COLO829 (cell line): ENCODE data around the gene SLC7A1.

Experiments
- DNase-seq: peaks from one replicate; pipeline ENCODE4 v3.0.0; 2012; ENCODE audit warnings: low spot score

The SLC7A1 gene

DNA sequence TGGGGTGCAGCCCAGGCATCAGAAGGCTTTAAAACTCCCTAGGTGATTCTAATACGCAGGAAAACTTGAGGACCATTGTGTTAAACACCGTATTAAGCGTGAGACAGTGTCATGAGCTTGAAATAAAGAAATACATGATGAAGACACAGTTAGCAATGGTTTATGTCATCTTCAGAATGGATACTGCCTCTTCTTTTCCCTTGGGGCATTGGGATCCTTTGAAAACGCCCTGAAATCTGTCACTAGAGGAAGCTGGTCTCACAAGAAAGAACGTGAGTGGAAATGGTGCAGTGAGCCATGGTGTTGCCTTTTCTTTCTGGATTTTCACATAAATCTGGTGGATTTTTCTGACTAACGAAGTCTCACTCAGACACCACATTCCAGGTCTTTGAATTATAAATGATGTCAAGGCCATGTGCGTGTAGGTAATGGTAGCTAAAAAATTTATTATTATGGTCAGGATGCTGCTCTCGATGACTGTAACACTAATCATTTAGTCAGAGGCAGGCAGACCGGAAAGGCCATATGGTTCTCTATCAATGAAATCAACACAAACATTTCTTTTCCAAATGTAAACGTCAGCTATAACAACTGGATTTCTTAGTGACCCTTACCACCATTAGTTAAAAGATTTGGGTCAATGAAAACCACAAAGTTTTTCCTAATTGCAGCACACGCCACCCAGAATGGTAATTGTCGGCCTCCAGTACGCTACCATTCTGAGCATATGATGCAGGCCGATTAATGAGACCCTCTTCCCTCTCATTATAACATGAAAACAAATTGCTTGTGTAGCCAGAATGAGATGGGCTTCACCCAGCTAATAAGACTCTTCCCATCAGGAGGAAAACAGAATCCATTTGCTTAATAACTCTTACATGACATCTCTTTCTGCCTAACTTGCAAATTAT lies 105.6 kb downstream of the SLC7A1 start:
- no peak for DNase-seq

DNA sequence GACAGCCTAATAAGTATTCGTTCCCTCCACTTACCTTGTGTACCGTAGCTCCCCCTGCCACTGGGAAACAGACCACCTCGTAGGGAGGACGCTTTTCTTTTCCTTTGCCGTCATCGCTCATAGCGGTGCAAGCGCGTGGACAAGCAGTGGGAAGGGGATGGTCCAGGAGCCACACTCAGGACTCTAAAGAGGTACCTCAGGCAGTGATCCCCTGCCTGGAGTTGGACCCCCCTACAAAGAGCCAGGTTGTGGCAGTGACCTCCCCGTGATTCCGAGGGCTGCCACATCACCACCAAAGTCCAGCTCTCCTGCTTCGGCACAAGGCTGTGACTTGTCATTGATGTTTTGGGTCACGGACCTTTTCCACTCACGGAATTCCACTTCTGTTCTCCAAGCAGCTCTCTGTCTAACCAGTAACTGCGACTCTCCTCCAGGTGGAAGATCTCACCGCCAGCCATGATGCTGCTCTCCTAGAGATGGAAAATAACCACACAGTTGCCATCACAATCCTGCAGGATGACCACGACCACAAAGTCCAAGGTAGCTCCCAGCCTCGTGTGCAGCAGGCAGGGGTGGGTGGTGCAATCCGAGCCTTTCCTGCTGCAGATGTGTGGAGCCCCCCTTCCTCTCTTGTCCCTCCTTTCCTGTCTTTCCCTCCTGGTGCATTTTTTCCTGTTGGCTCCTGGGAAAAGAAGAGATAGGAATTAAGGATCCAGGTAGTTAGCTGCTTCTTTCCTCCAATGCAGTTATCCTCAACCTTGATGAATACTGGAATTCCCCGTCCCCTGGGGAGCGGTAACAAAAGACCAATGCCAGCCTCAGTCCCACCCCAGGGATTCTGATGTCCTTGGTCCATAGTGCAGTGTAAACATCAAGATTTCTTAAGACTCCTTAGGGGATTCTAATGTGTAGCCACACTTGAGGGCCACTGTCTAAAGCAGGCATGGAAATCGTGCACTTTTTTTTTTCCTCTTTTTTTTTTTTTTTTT lies 107.7 kb downstream of the SLC7A1 start:
- DNase-seq, result no peak

- DNase-seq, result no peak
Observed at GRCh38 chr13:29486551-29486950, 108.9 kb downstream of the SLC7A1 start.

GRCh38 chr13:29484796-29485195 lies 110.7 kb downstream of the SLC7A1 start:
- no peak for DNase-seq

GRCh38 chr13:29484236-29484635 lies 111.3 kb downstream of the SLC7A1 start:
- DNase-seq, result no peak

DNA sequence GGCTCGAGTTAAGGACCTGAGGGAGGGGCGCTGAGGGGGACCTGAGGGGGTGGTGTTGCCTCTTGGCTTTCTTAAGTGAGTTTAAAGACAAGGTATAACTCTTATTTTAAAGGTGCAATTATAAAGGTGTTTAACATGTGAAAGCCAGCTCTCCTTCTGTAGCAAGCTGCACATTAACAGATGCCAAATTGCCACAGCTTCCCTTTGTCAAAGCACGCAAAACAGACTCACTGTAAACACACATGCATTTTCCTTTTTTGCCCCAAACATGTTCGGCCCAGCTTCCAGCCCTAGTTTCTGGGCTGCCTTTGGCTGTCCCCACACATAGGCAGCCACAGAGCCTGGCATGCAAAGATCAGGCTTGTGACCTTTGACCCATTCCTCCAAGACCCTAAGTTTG lies 111.9 kb downstream of the SLC7A1 start:
- no peak for DNase-seq

GRCh38 chr13:29483211-29483610 lies 112.3 kb downstream of the SLC7A1 start:
- DNase-seq, result no peak

- DNase-seq, result no peak
Observed at GRCh38 chr13:29482504-29482903, 113.0 kb downstream of the SLC7A1 start.

GRCh38 chr13:29481603-29482002 lies 113.9 kb downstream of the SLC7A1 start:
- DNase-seq, result no peak

- DNase-seq, result no peak
Observed at GRCh38 chr13:29480893-29481525, 114.5 kb downstream of the SLC7A1 start.

DNA sequence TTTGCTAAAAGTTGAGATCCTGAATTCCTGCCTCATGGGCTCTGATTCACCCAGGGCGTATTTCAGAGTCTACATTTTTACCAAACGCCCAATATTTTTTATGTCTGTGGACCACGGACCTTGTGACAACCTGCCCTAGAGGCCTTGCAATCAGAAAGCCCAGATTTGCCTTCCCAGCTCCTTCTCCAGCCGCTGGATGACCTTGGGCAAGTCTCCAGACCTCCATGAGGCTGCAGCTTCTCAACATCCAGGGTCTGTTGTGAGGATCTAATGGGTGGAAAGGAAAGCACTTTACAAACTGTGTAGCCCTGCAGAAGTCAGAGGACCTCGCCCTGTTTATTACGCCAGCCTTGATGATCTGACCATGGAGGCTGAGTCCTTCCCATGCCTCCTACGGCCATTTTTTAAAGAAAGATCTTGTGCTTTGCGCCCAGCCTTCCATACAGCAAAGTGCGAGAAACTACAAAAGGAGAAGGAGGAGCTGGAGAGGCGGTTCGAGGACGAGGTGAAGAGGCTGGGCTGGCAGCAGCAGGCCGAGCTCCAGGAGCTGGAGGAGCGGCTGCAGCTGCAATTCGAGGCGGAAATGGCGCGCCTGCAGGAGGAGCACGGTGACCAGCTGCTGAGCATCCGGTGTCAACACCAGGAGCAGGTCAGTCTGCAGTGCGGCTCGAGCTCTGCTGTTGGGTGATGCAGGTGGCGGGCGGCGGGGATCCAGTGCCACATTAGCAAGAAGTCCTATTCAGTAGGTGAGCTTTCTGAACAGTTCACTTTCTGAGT lies 115.6 kb downstream of the SLC7A1 start:
- no peak for DNase-seq

GRCh38 chr13:29476046-29476445 lies 119.4 kb downstream of the SLC7A1 start:
- no peak for DNase-seq

- no peak for DNase-seq
Observed at GRCh38 chr13:29474991-29475390, 120.5 kb downstream of the SLC7A1 start.

GRCh38 chr13:29473166-29473565 lies 122.3 kb downstream of the SLC7A1 start:
- no peak for DNase-seq

- peak; percentile 61 for DNase-seq
Observed at GRCh38 chr13:29472332-29472961, 123.0 kb downstream of the SLC7A1 start.

DNA sequence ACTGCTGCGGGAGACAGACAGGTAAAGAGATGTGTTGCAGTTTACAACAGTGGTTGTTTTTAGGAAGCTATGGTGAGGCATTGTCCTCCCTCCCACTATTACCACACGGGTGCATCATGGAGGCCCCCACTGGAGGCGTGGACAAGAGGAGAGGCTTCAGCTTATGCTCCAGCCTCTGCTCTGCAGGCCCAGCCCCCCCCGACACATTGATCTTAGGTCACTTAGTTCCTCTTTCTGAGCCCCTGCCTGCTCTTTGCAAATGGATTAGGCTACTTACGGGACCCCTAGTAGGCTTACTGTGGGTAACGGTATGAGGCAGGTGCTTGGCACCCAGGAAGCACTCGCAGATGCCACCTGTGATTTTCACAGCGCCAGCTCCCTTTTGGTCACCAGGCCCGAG lies 123.9 kb downstream of the SLC7A1 start:
- DNase-seq, result no peak

DNA sequence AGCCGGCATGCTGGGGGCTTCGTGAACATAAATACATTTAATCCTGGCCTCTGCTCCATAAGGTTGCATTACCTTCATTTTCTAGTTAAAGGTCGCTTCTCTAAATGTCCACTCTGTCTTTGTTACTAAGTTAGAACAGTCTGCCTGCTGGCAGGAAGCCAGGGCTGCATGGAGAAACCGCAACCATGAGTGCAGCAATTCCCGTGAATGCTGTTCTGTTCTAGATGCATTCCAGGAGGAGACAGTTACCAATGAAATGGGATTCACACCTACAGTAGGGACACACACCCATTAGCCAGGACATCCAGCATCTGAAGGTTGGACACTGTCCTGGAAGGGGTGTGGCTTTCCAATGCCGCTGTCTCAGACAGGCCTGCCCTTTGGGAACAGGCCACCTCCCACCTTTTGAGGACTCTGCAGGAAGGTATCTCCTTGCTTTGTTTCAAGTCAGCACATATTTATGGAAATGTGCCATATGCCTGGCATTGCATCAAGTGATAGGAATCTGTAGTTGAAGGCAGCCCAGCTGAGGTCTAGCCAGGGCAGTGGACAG lies 129.7 kb downstream of the SLC7A1 start:
- peak; percentile 86 for DNase-seq

- DNase-seq, result no peak
Observed at GRCh38 chr13:29464105-29464679, 131.3 kb downstream of the SLC7A1 start.

DNA sequence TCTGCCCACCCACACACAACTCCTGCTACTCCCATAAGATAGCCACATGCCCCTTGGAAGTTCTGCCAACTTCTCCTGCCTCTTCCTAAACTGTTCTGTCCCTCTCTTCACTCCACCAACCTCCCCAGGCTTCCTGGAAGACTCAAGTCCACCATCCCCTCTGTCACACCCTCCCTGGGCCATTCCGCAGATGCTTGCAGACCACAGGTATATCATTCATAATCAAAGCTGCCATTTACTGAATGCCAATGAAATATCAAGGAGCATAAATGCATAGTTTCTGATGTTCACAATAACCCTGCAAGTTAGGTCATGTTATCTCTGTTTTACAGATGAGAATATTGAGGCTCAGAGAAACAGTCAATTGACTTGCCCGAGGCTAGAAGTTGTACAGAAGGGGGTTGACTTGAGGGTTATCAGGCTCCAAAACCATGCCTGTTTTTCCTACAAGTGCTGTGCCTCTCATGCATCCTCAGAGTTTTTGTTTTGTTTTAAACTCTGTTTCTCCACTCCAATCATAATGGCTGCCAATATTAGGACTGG lies 135.6 kb downstream of the SLC7A1 start:
- DNase-seq, result no peak
